ENCODE measurements around the gene GDF15.
A peak's percentile ranks its signal among the peaks of the same experiment; 100 is the strongest.

Gene GDF15

GRCh38 chr19:18385675-18386542 lies at the start of gene GDF15 (continued):
- TF ChIP-seq ZNF394 (tag by site-specific recombination; IDR thresholded peaks at IDR 0.05; ENCODE audit: borderline replicate concordance), result peak; percentile 26; the same call in 1 of the 2 replicates
- peak; percentile 75 for TF ChIP-seq EGR2 (tag by site-specific recombination; IDR thresholded peaks at IDR 0.05; ENCODE audit: low read depth)

GRCh38 chr19:18338541-18338940 lies 47.4 kb upstream of the GDF15 start:
- TF ChIP-seq ZNF362 (tag by site-specific recombination; IDR thresholded peaks at IDR 0.05), result peak; percentile 72
- no peak for TF ChIP-seq ZSCAN4 (tag by site-specific recombination; IDR thresholded peaks at IDR 0.05)
- Histone ChIP-seq H3K4me1 (ENCODE audit: control insufficient read depth, insufficient read depth, low read length) (no peaks in the 10 kb centered on the region), H3K27ac (ENCODE audit: extremely low read depth, low read depth, low read length) (no peak overlapping the region), H3K4me3 (ENCODE audit: low read depth, low read length) (no peak overlapping the region), H3K36me3 (ENCODE audit: control insufficient read depth in 2 of 2, insufficient read depth in 1 of 2, low read length in 2 of 2) (no peaks in the 10 kb centered on the region), H3K9me3 (ENCODE audit: control insufficient read depth, insufficient read depth, low read depth, low read length) (no peaks in the 10 kb centered on the region)
- CTCF ChIA-PET, result interaction anchor here (1.2 to 4.3 kb wide), 6 partner anchors 10 to 76 kb away, joined by 3 to 58 read pairs (median 12); no protein-coding TSS in a partner anchor
- POLR2A ChIA-PET, result interaction anchor here (0.6 to 7.2 kb wide), 4 partner anchors 10 to 456 kb away, joined by 3 to 37 read pairs (median 6); partner anchors contain the start of genes JUND and LSM4

GRCh38 chr19:18339723-18340122 lies 46.2 kb upstream of the GDF15 start:
- POLR2A ChIA-PET, result interaction anchor here (2.3 to 7.2 kb wide), 2 partner anchors 11 to 59 kb away, joined by 9 to 37 read pairs; partner anchors contain the start of gene JUND
- Histone ChIP-seq H3K9me3 (ENCODE audit: control insufficient read depth, insufficient read depth, low read depth, low read length) (no peaks in the 10 kb centered on the region), H3K27ac (ENCODE audit: extremely low read depth, low read depth, low read length) (no peak overlapping the region), H3K4me3 (ENCODE audit: low read depth, low read length) (no peak overlapping the region), H3K4me1 (ENCODE audit: control insufficient read depth, insufficient read depth, low read length) (no peaks in the 10 kb centered on the region), H3K36me3 (ENCODE audit: control insufficient read depth in 2 of 2, insufficient read depth in 1 of 2, low read length in 2 of 2) (no peaks in the 10 kb centered on the region)
- CTCF ChIA-PET, result interaction anchor here (0.6 to 4.3 kb wide), 9 partner anchors 10 to 75 kb away, joined by 3 to 58 read pairs (median 6); no protein-coding TSS in a partner anchor
- peak; percentile 52; the same call in 1 of the 2 replicates for TF ChIP-seq PATZ1 (tag by site-specific recombination; IDR thresholded peaks at IDR 0.05)
- TF ChIP-seq ZNF341 (tag by site-specific recombination; IDR thresholded peaks at IDR 0.05; ENCODE audit: low read depth), result peak; percentile 60
- peak; percentile 25; the same call in 1 of the 2 replicates for TF ChIP-seq SP2 (tag by site-specific recombination; IDR thresholded peaks at IDR 0.05)
- TF ChIP-seq ZBTB26 (tag by site-specific recombination; optimal IDR thresholded peaks at IDR 0.05), result no peak
- TF ChIP-seq GLIS2 (tag by site-specific recombination; IDR thresholded peaks at IDR 0.05), result peak; percentile 62
- peak; percentile 20; the same call in 1 of the 2 replicates for TF ChIP-seq PRDM10 (tag by site-specific recombination; IDR thresholded peaks at IDR 0.05)
- peak; percentile 37; the same call in 1 of the 2 replicates for TF ChIP-seq ZIC2 (tag by site-specific recombination; IDR thresholded peaks at IDR 0.05)
- TF ChIP-seq WT1 (tag by site-specific recombination; IDR thresholded peaks at IDR 0.05), result peak; percentile 14; the same call in 1 of the 2 replicates
- TF ChIP-seq CTCF (tag by site-specific recombination; IDR thresholded peaks at IDR 0.05), result peak; percentile 82
- TF ChIP-seq ZNF585B (tag by site-specific recombination; IDR thresholded peaks at IDR 0.05), result no peak
- peak; percentile 34 for TF ChIP-seq ZNF398 (tag by site-specific recombination; IDR thresholded peaks at IDR 0.05)
- TF ChIP-seq GLIS1 (tag by site-specific recombination; IDR thresholded peaks at IDR 0.05), result peak; percentile 99
